Tibial nerve (tissue), 3 donors: ENCODE results near the gene CLDN19.

Experiments
- CTCF ChIP-seq, 5 experiments: fragments of 200-600 bp in 3 of 5; fragments of 450-650 bp in 2 of 5; sonication (generic) in 3 of 5; IDR thresholded peaks; one replicate each; pipeline ENCODE4 v1.5.1; 2016 to 2019; ENCODE audit warnings: antibody characterized with exemption in 5 of 5, mild to moderate bottlenecking in 3 of 5, moderate library complexity in 2 of 5
- POLR2A ChIP-seq, 2 donors: fragments of 450-650 bp; IDR thresholded peaks; one replicate each; pipeline ENCODE4 v1.6.1; 2017; ENCODE audit warnings: antibody characterized with exemption in 2 of 2, mild to moderate bottlenecking in 2 of 2, moderate library complexity in 2 of 2

GRCh38 chr1:42736152-42736551, 3.9 kb downstream of the CLDN19 start:
- TF ChIP-seq POLR2A (IDR thresholded peaks at IDR 0.05), result no peak
- TF ChIP-seq CTCF (IDR thresholded peaks at IDR 0.05), result peak in 3 of 5 experiments; percentile 6 to 29 (median 19)
